Neural crest cell (in vitro differentiated cells): ENCODE data around the gene AP4B1. TPM values are rescaled to one million over a fixed set of nuclear protein-coding genes. Genes with fewer than 3 reads are reported as not detected.

Source experiments
- DNase-seq: peaks from one replicate; pipeline ENCODE4 v3.0.0; 2021; ENCODE audit warnings: low read depth, mixed read lengths, low spot score
- H3K27ac Mint-ChIP-seq: one replicate; pipeline ENCODE4 v1.8.0; 2021; ENCODE audit warnings: mild to moderate bottlenecking, mixed read lengths; ENCODE audit not compliant: unreplicated experiment
- H3K27me3 Mint-ChIP-seq: 2 replicates; pipeline ENCODE4 v1.8.0; 2021; ENCODE audit warnings: low read depth, mild to moderate bottlenecking, mixed read lengths
- H3K36me3 Mint-ChIP-seq: 2 replicates; pipeline ENCODE4 v1.8.0; 2021; ENCODE audit warnings: low read depth, mild to moderate bottlenecking, mixed read lengths
- H3K4me1 Mint-ChIP-seq: 2 replicates; pipeline ENCODE4 v1.8.0; 2021; ENCODE audit warnings: mixed read lengths
- H3K4me3 Mint-ChIP-seq: one replicate; pipeline ENCODE4 v1.8.0; 2021; ENCODE audit warnings: mild to moderate bottlenecking, mixed read lengths
- H3K9me3 Mint-ChIP-seq: 2 replicates; pipeline ENCODE4 v1.8.0; 2021; ENCODE audit warnings: mixed read lengths
- CTCF ChIP-seq: fragments of 200-600 bp; sonication (generic); conservative IDR thresholded peaks from 2 replicates; pipeline ENCODE4 v1.5.0; 2021; ENCODE audit warnings: antibody characterized with exemption, mild to moderate bottlenecking
- total RNA-seq: library from RNA; stranded (reverse); gene quantifications from 2 replicates; pipeline ENCODE4 v1.2.1, GENCODE V29; 2021

Gene AP4B1
- total RNA-seq, 1 donor from 2014 or later: 23.6 TPM

GRCh38 chr1:113846391-113847035 lies 58.1 kb downstream of the AP4B1 start:
- TF ChIP-seq CTCF: no peak
- Mint-ChIP-seq H3K27ac (no peak overlapping the region), H3K36me3 (no peaks in the 10 kb centered on the region), H3K4me1 (no peaks in the 10 kb centered on the region), H3K9me3 (peaks cover 4% of the 10 kb centered on the region), H3K4me3 (no peak overlapping the region), H3K27me3 (no peaks in the 10 kb centered on the region)
- no peak for DNase-seq

Other genes with a start within 250 kb of the AP4B1 start
- gene PHTF1, start 145.3 kb downstream of the AP4B1 start, total RNA-seq: 48.5 and 50.2 TPM in 2 replicates
- gene RSBN1, start 92.3 kb downstream of the AP4B1 start, total RNA-seq: 26.8 and 31.1 TPM in 2 replicates
- not detected in 2 replicates for gene PTPN22, start 33.1 kb downstream of the AP4B1 start, total RNA-seq
- gene BCL2L15, start 17.2 kb downstream of the AP4B1 start, total RNA-seq: 0.71 and 0.84 TPM in 2 replicates
- 21.4 and 21.5 TPM in 2 replicates for gene DCLRE1B, start 527 bp upstream of the AP4B1 start, total RNA-seq
- gene HIPK1, start 24.5 kb upstream of the AP4B1 start, total RNA-seq: 53.4 and 57.7 TPM in 2 replicates
- gene OLFML3, start 74.7 kb upstream of the AP4B1 start, total RNA-seq: 4.3 and 6.1 TPM in 2 replicates
- gene SYT6, start 249.1 kb upstream of the AP4B1 start, total RNA-seq: 3.1 and 3.5 TPM in 2 replicates